ENCODE data around the gene EML4.

EML4 gene

DNA sequence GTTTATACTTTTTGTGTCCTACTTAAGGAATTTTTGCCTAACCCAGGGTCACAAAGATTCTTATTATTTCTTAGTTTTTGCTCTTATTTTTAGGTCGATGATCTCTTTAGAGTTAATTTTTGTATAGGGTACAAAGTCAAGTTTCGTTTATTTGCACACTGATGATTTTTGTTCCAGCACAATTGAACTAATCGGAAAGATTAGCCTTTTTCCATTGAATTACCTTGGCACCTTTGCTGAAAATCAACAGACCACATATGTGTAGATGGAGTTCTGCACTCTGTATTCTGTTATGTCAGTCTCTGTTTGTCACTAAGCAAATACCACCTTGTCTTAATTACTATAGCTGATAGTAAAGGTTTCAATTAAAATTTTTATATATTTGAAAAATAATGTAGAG is 18.7 kb downstream of the EML4 start:
- TF ChIP-seq, protein P1, sequence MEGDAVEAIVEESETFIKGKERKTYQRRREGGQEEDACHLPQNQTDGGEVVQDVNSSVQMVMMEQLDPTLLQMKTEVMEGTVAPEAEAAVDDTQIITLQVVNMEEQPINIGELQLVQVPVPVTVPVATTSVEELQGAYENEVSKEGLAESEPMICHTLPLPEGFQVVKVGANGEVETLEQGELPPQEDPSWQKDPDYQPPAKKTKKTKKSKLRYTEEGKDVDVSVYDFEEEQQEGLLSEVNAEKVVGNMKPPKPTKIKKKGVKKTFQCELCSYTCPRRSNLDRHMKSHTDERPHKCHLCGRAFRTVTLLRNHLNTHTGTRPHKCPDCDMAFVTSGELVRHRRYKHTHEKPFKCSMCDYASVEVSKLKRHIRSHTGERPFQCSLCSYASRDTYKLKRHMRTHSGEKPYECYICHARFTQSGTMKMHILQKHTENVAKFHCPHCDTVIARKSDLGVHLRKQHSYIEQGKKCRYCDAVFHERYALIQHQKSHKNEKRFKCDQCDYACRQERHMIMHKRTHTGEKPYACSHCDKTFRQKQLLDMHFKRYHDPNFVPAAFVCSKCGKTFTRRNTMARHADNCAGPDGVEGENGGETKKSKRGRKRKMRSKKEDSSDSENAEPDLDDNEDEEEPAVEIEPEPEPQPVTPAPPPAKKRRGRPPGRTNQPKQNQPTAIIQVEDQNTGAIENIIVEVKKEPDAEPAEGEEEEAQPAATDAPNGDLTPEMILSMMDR (IDR thresholded peaks at IDR 0.05; ENCODE audit: extremely low read depth, missing control alignments), result no peak
- DNase-seq (ENCODE audit: low spot score), result no peak

DNA sequence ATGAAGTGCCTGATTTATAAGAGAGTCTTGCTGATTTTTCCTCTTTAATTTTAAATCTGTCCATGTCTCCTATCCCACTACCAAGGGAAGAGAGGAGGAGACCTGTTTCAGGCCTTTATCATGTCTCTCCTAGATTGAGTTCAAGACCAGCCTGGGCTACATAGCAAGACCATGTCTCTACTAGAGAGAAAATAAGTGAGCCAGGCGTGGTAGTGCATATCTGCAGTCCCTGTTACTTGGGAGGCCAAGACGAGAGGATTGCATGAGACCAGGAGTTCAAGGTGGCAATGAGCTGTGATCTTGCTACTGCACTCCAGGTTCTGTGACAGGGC is 20.0 kb downstream of the EML4 start:
- TF ChIP-seq, protein P1 (IDR thresholded peaks at IDR 0.05; ENCODE audit: extremely low read depth, missing control alignments), result no peak
- no peak for DNase-seq (ENCODE audit: low spot score)

DNA sequence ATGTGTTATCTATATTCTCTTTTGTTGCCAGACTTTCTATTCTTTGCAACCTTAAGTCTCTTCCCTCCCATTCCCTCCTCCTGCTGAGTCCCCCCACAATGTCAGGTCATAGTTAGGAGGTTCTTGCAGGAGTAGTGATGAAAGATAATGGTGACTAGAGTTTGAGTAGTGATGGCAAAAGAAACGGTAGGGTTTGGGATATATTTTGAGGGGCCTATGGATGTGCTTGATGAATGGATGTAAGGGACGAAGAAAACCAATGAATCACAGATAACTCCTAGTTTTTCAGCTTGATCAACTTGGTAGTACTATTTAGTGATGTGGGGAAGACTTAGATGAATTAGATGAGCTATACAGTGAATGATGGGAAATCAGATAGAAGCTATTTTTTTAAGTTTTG is 21.0 kb downstream of the EML4 start:
- no peak for DNase-seq (ENCODE audit: low spot score)
- TF ChIP-seq, protein P1 (IDR thresholded peaks at IDR 0.05; ENCODE audit: extremely low read depth, missing control alignments), result no peak

DNA sequence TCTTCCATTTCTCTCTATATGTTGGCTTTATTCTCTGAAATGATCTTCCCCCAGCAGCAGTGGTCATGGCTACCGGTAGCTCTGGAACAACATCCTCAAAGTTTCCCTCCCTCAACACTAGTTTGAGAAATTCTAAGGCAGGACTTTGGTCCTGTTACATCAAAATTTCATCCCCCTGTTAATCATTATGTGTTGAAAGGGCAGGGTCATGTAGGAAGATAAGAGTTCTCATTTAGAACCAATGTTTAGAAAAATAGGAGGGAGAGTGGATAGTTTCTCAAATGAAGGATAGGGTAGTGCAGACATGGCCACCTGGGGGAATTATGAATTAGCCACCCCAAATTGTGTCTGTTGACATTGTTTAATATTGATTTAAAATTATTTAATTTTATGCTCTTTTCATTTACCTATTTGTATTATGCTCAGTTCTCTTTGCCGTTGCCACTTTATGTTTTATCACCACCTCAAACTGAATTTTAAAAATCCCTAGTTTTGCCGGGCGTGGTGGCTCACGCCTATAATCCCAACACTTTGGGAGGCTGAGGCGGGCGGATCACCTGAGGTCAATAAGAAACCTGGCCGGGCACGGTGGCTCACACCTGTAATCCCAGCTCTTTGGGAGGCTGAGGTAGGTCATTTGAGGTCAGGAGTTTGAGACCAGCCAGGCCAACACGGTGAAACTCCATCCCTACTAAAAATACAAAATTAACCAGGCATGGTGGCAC is 22.3 kb downstream of the EML4 start:
- DNase-seq (ENCODE audit: low spot score), result no peak
- TF ChIP-seq, protein P1 (IDR thresholded peaks at IDR 0.05; ENCODE audit: extremely low read depth, missing control alignments), result no peak

DNA sequence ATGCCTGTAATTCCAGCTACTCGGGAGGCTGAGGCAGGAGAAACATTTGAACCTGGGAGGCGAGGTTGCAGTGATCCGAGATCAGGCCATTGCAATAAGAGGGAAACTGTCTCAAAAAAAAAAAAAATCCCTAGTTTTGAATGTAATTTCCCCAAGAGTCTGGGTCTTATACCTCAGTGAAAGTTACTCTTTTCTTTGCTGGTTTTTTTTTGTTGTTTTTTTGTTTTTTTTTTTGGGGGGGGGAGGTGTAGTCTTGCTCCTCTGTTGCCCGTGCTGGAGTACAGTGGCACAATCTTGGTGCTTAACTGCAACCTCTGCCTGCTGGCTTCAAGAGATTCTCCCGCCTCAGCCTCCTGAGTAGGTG is 22.8 kb downstream of the EML4 start:
- no peak for DNase-seq (ENCODE audit: low spot score)
- TF ChIP-seq, protein P1 (IDR thresholded peaks at IDR 0.05; ENCODE audit: extremely low read depth, missing control alignments), result no peak

DNA sequence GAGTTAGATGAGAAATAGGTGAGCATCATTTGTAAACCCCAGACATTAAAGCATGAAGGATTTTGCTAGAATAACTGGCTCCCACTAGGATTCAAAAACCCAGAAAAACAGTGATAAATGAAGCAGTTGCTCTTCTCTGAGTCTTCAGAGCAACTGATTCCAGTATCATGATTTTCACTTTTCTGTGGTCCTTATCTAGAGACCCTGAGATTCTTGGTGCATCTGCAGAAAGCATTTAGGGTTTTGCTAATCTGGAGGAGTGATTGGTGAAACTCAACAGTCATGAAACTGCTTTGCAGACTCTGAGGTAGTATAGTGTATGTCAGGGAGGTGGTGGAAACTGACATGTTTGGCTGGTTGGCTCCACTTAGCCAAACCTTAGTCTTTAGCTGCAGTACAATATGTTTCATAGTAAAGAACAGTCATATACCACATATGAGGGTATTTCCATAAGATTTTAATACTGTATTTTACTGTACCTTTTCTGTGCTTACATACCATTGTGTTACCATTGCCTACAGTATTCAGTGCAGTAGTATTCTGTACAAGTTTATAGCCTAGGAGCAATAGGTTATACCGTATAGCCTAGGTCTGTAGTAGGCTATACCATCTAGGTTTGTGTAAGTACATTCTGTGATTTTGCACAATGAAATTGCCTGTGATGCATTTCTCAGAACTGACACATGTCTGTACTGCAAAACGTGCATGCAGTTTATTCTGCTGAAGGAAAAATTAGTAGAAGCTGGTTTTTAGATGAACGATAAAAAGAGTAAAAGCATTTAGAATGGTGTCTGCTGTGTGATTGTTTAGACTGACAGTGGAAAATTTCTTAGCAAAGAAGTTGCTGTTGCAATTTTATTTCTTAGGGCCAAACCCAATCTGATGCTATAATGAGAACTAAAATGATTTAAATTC is 23.8 kb downstream of the EML4 start:
- TF ChIP-seq, protein P1 (IDR thresholded peaks at IDR 0.05; ENCODE audit: extremely low read depth, missing control alignments), result no peak
- no peak for DNase-seq (ENCODE audit: low spot score)

DNA sequence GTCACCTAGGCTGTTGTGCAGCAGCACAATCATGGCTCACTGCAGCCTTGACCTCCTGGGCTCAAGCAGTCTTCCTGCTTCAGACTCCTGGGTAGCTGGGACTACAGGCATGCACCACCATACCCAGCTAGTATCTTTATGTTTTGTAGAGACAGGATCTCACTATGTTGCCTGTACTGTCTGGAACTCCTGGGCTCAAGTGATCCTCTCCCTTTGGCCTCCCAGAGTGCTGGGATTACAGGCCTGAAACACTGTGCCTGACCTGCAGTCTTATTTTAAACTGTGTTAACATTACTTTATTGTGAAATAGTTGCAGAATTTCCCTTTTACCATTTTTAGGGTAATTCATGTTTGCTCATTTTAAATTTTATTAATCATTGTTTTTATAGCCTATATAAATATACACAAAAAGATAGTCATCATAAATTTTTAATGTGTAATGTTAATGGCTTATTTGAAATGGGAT is 24.6 kb downstream of the EML4 start:
- DNase-seq (ENCODE audit: low spot score), result no peak
- TF ChIP-seq, protein P1 (IDR thresholded peaks at IDR 0.05; ENCODE audit: extremely low read depth, missing control alignments), result no peak

All from GM20000 (cell line).